ENCODE measurements around the gene SLC25A25.

Gene SLC25A25

GRCh38 chr9:128072144-128073021 is 4.4 kb downstream of the SLC25A25 start:
- peak; percentile 36 for DNase-seq (ENCODE audit: low spot score)

- no peak for DNase-seq (ENCODE audit: low spot score)
Measured at GRCh38 chr9:128073253-128073886, 5.3 kb downstream of the SLC25A25 start.

GRCh38 chr9:128077847-128078503 is 9.9 kb downstream of the SLC25A25 start:
- no peak for DNase-seq (ENCODE audit: low spot score)

GRCh38 chr9:128078504-128079434 is 10.7 kb downstream of the SLC25A25 start:
- DNase-seq (ENCODE audit: low spot score): no peak

GRCh38 chr9:128080206-128080605 is 12.2 kb downstream of the SLC25A25 start:
- DNase-seq (ENCODE audit: low spot score): no peak

- peak; percentile 88 for DNase-seq (ENCODE audit: low spot score)
Measured at GRCh38 chr9:128081056-128081455, 13.0 kb downstream of the SLC25A25 start.

- no peak for DNase-seq (ENCODE audit: low spot score)
Measured at GRCh38 chr9:128082151-128082550, 14.1 kb downstream of the SLC25A25 start.

GRCh38 chr9:128084746-128085145 is 16.7 kb downstream of the SLC25A25 start:
- no peak for DNase-seq (ENCODE audit: low spot score)

GRCh38 chr9:128085943-128086342 is 17.9 kb downstream of the SLC25A25 start:
- no peak for DNase-seq (ENCODE audit: low spot score)

- DNase-seq (ENCODE audit: low spot score): no peak
Measured at GRCh38 chr9:128087262-128087661, 19.2 kb downstream of the SLC25A25 start.

- DNase-seq (ENCODE audit: low spot score): no peak
Measured at GRCh38 chr9:128088253-128088945, 20.4 kb downstream of the SLC25A25 start.

- no peak for DNase-seq (ENCODE audit: low spot score)
Measured at GRCh38 chr9:128089299-128089698, 21.3 kb downstream of the SLC25A25 start.

GRCh38 chr9:128091144-128091543 is 23.1 kb downstream of the SLC25A25 start:
- DNase-seq (ENCODE audit: low spot score): peak; percentile 93

- DNase-seq (ENCODE audit: low spot score): no peak
Measured at GRCh38 chr9:128091571-128091970, 23.5 kb downstream of the SLC25A25 start.

- DNase-seq (ENCODE audit: low spot score): no peak
Measured at GRCh38 chr9:128092199-128092977, 24.4 kb downstream of the SLC25A25 start.

- DNase-seq (ENCODE audit: low spot score): no peak
Measured at GRCh38 chr9:128093011-128093410, 25.0 kb downstream of the SLC25A25 start.

GRCh38 chr9:128094166-128094949 is 26.3 kb downstream of the SLC25A25 start:
- DNase-seq (ENCODE audit: low spot score): peak; percentile 90

GRCh38 chr9:128094950-128095544 is 27.0 kb downstream of the SLC25A25 start:
- no peak for DNase-seq (ENCODE audit: low spot score)

All from AG08396 (cell line).